HG03520 (cell line): ENCODE measurements around the gene BICDL2.

Experiments used
- ATAC-seq: cut with Tn5 transposase; IDR thresholded peaks from one replicate; pipeline ENCODE4 v1.9.1; 2021; ENCODE audit warnings: mild to moderate bottlenecking, moderate library complexity; ENCODE audit not compliant: unreplicated experiment

Gene BICDL2

DNA sequence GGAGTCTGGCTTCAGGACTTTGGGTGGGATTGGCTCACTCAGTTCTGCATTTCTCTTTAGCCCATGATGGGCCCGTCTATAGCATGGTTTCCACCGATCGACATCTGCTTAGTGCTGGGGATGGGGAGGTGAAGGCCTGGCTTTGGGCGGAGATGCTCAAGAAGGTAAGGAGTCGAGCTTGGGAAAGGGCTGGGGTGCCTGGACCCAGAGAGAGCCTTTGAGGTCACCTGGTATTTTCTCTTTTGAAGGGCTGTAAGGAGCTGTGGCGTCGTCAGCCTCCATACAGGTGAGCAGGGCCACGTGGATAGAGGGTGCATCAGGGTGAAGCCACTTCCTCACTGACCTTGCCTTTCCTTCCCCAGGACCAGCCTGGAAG lies 10.8 kb downstream of the BICDL2 start:
- no peak for ATAC-seq

DNA sequence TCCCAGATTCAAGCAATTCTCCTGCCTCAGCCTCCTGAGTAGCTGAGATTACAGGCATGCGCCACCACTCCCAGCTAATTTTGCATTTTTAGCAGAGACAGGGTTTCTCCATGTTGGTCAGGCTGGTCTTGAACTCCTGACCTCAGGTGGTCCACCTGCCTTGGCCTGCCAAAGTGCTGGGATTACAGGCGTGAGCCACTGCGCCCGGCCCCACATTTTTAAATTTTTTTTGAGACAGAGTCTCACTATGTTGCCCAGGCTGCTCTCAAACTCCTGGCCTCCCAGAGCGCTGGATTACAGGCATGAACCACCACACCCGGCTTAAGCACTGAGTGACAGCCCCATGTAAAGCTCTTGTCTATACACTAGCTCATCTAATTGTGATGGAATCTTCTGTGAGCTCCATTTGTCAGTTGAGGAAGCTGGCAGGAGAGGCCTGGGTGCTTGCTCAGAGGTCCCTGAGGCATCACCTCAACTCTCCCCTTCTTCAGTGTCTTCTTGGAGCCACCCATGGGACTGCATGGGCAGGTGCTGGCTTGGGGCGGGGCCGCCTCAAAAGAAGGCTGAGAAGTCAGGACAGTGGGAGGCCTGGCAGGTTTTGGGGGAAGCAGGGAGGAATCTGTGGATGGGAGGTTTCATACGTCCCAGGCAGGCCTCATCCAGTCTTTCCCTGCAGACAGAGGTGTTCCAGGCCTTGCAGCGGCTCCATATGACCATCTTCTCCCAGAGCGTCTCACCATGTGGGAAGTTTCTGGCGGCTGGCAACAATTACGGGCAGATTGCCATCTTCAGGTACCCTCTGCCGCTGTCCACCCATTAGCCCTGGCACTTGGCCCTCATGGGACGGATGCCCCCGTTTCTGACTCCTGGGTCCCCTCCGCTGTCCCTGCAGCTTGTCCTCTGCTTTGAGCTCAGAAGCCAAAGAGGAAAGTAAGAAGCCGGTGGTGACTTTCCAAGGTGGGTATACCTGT lies 11.4 kb downstream of the BICDL2 start:
- no peak for ATAC-seq

DNA sequence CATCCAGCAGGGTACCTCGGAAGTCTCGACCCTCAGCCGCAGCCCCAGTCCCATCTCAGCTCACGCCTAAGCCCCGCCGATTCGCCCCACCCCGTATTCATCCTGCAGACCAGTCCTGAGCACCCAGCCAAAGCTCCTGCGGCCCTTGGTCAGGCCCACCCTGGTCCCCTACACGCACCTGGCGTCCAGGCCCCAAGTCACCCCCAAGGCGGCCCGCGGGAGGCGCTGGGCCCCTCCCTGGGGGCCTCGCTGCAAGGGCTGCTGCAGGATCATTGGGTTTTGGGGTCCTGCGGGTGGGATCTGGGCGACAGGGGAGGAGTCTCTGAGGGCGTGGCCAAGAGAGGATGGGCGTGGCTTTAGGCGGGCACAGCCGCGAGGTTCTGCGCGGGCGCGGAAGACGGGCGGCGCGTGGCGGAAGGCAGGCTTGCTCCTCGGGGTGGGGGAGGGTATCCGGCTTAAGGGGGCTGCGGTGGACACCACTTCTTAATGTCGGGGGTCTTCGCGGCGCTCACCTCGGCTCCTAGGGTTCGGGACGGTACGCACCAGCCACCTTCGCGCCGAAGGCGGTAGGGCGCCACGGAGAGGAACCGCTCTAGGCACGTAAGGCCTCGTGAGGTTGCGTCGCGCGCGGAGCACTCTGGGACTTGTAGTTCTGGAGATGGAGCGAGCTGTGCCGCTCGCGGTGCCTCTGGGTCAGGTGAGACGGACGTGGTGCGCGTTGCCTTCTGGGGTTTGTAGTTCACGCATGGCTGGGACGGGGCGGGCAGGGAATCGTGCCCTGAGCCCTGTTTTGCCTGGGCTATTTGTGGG lies 12.9 kb downstream of the BICDL2 start, which contains the start of the genes HCFC1R1 and THOC6:
Gene HCFC1R1, minus strand, starts transcription at position 274 of the 810 bp plus-strand sequence. Its CDS starts 1 bp downstream, at position 273.
Gene THOC6, plus strand, starts transcription at position 367 of the 810 bp plus-strand sequence. Its CDS starts 292 bp downstream, at position 659.
- peak; percentile 78 for ATAC-seq

DNA sequence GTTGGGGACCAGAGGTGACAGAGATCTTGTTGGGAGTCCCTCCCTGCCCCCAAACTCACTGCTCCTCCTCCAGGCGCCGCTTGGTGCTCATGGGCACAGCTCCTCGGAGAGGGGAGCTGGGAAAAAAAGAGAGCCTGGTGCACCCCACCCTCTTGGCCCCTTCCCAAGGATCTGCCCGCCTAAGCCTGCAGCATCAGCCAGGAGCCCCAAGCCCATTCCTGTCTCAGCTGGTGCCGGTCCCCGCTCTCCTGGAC lies 13.4 kb downstream of the BICDL2 start:
- no peak for ATAC-seq

DNA sequence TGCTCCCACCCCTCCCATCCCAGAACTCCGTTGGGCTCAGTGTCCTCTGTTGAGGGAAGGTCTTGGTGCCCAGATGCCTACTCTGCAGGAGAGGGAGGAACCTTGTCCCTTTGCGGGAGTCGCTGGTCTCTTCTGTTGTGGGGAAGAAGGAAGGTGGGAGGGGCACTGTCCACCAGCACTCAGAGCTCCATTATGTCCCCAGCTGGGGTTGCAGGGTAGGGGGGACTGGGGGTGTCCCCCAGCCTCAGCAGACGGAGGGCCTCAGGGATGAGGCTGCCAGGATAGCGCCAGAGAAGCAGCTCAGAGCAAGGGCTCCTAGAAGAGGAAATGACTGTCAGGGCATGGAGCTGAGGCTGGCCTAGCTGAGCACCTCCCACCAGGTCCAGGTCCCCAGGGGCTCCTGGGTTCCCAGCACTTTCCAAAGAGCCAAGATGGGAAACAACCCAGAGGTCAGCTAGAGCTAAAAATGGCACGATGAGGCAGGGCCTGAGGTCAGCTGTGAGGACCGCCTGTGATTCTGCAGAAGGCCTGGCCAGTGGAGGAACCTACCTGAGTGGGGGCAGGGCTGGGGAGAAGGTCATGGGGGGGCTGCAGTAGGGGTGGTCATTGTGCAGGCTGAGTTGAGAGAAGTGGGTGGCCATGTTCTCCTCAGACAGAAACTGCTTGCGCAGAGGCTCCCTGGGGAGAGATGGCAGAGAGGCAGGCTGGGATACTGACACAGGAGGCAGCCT lies 13.9 kb downstream of the BICDL2 start:
- no peak for ATAC-seq

DNA sequence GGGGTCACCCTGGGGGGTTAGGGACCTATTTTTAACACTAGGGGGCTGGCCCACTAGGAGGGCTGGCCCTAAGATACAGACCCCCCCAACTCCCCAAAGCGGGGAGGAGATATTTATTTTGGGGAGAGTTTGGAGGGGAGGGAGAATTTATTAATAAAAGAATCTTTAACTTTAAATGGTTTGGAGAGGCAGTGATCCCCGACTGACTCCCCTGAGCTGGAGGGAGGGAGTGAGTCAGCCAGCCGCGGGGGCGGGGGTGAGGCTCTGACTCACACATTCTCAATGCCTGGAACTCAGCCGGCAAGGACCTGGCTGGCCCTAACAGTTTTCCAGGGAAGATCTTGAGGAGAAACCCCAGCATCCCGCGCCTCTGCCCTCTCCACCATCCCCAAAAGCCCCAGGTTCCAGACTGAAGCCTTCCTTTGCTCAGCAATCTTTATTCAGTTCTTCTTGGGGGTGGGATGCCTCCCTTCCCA lies 14.5 kb downstream of the BICDL2 start:
- no peak for ATAC-seq

DNA sequence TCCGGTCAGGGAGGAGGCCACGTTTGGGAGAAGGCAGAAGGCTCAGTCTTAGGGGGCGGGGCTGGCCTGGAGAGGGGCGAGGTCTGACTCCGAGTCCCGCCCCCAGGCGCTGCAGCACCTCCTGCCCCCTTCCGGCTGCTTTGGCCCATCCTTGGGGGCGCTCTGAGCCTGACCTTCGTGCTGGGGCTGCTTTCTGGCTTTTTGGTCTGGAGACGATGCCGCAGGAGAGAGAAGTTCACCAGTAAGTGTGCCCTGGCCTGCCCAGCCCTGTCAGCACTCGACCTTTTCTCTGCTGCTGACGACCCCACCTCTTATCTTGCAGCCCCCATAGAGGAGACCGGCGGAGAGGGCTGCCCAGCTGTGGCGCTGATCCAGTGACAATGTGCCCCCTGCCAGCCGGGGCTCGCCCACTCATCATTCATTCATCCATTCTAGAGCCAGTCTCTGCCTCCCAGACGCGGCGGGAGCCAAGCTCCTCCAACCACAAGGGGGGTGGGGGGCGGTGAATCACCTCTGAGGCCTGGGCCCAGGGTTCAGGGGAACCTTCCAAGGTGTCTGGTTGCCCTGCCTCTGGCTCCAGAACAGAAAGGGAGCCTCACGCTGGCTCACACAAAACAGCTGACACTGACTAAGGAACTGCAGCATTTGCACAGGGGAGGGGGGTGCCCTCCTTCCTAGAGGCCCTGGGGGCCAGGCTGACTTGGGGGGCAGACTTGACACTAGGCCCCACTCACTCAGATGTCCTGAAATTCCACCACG lies 15.1 kb downstream of the BICDL2 start:
- no peak for ATAC-seq

DNA sequence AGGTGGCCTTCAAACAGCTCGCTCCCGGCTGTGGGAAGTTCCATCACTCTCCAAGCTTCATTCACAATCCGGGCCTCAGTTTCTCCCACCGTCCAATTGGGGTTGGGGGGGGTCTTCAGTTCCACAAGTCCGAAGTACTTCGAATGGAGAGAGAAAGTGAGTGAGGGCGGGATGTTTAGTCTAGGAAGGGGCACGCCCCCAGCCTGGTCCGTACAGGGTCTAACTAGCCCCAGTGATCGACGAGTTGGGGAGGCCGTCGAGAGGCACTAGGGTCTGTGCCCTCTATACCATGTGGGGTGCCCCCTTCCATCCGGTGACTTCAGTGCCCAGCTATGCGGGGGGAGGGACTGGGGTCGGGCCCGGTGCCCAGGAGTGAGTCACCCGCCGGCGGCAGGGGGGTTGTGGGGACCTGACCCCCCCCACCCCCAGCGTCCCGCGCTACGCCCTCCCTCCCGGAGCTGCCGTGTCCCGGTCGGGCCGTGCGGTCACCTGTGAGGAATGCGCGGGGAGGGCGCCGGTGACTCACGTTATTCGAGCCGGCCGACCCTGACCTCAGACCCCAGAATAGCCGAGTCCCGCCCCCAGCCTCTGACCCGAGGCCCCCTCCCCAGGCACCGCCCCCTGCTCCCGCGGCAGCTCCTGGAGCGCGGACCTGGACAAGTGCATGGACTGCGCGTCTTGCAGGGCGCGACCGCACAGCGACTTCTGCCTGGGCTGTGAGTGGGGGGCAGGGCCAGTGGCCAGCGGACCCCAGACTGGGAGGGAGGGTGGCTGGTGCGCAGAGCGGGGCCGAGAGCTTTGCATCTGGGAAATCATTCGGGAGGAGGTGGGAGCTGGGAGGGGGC lies 15.9 kb downstream of the BICDL2 start:
- no peak for ATAC-seq

DNA sequence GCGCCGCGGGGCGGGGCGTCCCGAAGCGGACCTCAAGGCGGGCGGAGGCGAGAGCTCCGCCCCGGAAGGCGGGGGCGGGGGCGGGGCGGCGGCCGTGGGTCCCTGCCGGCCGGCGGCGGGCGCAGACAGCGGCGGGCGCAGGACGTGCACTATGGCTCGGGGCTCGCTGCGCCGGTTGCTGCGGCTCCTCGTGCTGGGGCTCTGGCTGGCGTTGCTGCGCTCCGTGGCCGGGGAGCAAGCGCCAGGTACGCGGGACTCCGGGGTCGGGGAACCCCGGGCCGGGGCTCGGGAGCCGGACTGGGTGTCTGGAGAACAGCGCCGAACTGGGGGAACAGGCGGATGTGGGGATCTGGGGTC lies 16.5 kb downstream of the BICDL2 start, which contains the start of gene TNFRSF12A:
Gene TNFRSF12A, plus strand, starts transcription at position 122 of the 357 bp plus-strand sequence. Its CDS starts 30 bp downstream, at position 152.
- no peak for ATAC-seq

DNA sequence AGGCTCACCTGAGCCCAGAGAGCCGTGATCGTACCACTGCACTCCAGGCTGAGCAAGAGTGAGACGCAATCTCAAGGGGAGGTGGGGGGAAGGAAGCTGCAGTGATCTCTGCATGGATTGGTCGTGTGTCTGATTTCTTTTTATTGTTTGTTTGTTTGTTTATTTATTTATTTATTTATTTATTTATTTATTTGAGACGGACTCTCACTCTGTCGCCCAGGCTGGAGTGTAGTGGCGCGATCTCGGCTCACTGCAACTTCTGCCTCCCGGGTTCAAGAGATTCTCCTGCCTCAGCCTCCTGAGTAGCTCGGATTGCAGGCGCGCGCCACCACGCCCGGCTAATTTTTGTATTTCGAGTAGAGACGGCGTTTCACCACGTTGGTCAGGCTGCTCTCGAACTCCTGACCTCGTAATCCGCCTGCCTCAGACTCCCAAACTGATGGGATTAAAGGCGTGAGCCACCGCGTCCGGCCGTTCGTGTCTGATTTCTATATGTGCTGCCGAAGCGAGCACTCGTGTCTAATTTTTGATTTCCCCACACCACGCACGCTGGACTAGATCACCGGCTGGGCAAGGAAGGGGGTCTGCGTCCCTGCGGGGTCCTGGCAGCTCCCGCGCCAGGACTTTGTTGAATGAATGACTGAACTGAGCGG lies 17.0 kb downstream of the BICDL2 start:
- no peak for ATAC-seq

DNA sequence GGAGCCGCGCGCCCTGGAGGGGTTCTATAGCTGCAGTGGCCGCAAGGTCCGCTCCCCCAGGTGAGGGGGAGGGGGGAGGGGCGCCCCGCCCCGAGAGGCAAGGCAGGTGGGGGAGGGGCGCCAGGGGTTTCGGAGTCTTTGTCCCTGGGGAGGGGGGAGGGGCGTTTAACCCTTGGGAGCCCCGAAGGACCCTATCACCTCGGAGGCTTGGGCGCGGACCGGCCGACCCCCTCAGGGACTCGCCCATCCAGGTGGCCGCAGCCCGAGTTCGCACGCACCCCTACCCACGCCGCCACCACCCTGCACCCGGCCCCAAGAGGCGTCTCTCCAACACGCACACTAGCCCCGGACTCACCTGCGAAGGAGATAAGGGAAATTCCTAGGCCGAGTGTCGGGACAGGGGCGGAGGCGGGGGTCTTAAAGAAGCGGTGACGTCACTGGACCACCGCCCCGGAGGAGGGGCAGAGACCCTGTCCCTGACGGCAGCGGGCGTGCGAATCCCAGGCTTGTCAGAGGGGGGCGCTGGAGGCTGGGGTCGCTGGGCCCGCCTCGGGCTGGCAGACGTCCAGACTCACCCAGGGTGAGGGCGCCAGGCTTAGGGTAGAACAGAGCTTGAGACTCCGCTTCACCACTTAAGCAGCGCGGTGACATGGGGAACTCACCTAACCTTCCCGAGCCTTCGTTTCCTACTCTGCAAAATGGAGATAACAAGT lies 18.8 kb downstream of the BICDL2 start, which contains the start of gene CLDN6:
Gene CLDN6, minus strand, starts transcription at position 390 of the 713 bp plus-strand sequence. CDS start 2,162 bp downstream, outside the sequence.
- no peak for ATAC-seq

DNA sequence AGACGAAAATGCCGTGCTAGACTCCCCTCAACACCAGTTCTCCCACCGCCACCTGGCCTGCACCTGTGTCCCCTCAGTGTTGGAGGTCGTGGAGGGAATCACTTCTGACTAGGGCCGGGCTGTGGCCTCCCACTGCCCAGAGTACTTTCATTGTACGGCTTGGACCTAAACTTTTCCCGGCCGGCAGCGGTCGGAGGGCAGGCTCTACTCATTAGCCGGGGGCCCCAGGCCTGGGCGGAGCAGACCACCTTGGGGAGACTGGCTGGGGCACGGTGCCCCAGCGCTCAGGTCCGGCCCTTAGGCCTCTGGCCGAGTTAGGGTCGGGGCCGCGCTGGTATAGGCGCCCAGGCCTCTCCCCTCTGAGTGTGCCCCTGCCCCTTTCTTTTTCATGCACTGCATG lies 19.4 kb downstream of the BICDL2 start:
- ATAC-seq, result no peak

DNA sequence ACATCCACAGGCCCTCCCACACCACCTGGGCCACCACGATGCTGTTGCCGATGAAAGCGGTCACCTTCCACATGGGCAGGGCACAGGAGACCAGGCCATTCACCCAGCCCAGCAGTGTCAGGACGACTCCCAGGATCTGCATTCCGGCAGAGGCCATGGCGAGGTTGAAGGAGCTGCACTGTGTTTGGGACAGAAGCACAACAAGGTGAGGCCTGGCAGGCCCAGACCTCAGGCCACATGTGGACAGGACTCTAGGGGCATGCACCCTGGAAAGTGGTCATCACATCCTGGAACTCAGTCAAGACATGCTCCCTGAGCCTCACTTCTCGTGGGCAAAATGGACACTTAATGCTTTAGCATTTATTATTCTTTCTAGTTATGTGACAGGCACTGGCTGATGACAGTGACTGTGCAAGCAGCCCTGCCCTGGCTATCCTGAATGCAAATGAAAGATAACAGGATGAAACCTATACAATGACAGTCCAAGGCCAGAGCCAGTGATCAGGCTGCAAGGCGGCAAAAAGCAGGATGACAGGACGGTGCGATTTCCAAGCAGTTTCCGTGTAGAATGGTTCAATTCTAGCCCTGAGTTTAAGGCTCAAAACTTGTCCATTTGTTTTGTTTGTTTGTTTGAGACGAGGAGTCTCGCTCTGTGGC lies 20.8 kb downstream of the BICDL2 start:
- ATAC-seq, result no peak

DNA sequence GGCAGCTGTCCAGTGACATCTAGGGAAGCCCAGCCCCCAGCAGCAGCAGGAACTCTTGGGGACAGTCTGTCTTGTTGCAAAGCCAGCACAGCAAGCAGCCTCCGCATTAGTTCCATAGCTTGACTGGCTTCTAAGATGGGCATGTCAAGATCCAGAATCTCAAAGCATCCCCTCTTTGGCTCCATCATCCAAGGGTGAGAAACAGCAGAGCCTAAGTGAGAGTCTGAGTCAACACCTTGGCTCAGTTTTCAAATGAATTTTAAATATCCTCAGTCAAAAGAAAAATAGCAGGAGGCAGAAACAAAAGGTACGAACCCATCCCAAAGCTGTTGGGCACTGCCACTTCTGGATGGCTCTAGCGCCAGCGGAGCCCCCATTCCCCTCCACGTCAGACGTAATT lies 21.8 kb downstream of the BICDL2 start:
- no peak for ATAC-seq

DNA sequence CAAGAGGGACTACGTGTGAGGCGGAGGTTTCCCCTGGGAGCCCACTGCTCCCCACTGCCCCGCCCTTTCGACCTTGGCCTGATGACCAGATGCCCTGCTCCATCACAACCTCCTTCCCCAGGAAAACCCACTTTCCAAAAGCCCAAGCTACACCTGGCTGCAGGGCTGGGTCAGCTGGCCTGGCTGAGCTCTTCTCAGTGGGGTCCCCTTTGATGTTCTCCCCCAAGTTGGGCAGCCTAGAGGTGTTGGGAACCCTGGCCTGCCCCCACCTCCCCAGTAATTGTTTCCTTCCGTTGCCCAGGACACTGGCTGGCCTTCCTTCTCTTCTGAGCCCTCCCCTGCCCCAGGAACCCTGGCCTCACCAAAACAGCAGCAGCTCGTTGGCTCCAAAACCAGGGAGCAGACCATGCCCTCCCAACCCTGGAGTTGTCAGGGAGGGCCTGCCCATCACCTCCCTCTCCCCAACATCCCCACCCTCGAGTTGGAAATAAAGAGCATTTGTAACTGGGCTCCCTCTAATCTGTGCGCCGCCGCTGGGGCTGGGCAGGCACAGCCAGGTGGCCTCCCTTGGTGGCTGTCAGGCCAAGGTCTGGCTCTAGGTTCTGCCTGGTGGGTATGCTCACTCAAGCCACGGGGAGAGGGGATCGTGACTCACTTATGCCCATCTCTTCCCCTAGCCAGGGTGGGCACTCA lies 22.6 kb downstream of the BICDL2 start:
- no peak for ATAC-seq

DNA sequence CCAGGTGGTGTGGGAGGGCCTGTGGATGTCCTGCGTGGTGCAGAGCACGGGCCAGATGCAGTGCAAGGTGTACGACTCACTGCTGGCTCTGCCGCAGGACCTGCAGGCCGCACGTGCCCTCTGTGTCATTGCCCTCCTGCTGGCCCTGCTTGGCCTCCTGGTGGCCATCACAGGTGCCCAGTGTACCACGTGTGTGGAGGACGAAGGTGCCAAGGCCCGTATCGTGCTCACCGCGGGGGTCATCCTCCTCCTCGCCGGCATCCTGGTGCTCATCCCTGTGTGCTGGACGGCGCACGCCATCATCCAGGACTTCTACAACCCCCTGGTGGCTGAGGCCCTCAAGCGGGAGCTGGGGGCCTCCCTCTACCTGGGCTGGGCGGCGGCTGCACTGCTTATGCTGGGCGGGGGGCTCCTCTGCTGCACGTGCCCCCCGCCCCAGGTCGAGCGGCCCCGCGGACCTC lies 23.2 kb downstream of the BICDL2 start:
- no peak for ATAC-seq
